SK-MEL-5 (cell line): ENCODE results near the gene GHDC. TPM values are rescaled to one million over a fixed set of nuclear protein-coding genes. Genes with fewer than 3 reads are reported as not detected.
"Not testable (repeated sequence)": the region's sequence is repeated elsewhere in the genome, so short reads cannot be mapped to it uniquely, and the experiment has no call there.

Source experiments
- DNase-seq: peaks from one replicate; pipeline ENCODE4 v3.0.0-alpha.2; 2016; ENCODE audit warnings: low read depth, low spot score
- in situ Hi-C: cut with HindIII; loops from 2 replicates; pipeline ENCODE4 v1.10.0; 2016; ENCODE audit warnings: low sequenced_read_pairs, high pct_unique_total_duplicates, low pct_unique_long_range_greater_than_20kb
- total RNA-seq: library from RNA; depleted of rRNA; stranded (reverse); fragments of >200 nt; shearing (Covaris generic); gene quantifications from 2 replicates; pipeline ENCODE4 v1.2.3, GENCODE V29; 2014

The GHDC gene
- total RNA-seq, 1 experiment from 2014 or later = 28.4 TPM

DNA sequence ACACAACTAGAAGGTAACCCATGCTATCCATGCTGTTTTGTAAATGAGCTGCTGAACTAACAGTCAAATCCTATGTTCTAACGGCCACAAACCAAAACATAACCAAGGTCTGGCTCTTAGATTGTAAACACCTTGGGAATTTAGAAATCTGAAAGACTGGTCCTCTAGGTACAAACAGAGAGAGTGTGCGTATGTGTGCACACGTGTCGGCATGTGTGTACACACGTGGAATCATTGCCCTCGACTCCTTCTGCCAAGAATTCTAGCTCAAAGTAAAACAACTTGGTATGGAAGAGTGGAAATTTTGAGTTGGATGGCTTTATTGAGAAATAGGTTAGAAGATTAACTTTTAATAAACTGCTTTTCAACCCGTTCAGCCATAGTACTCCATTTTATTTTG, 18.1 kb upstream of the GHDC start:
- no peak for DNase-seq
- in situ Hi-C loops = no loop called here

DNA sequence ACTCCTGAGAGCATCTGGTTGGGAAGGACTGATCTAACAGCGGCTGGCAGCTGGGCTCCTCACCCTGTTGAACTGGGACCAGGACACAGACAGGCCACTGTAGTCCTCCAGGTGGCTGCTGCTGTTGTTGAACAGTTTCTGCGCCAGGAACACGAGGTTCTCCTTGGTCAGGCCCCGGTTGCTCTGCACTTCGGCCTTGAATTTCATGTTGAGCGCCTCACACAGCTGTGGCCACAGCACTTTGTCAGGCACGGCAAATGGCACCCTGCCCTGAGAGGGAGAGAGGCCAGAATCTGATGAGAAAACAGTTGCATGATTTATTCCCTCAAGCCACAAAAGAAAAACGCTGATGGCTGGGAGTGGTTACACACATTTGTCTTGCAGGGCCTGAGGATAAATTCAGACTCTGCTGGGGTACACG, 17.6 kb upstream of the GHDC start:
- DNase-seq, in situ Hi-C loops: not testable (repeated sequence)

GRCh38 chr17:42210046-42210445, 15.8 kb upstream of the GHDC start:
- in situ Hi-C loops = no loop called here
- no peak for DNase-seq

GRCh38 chr17:42206153-42206612, 11.9 kb upstream of the GHDC start:
- in situ Hi-C loops, DNase-seq: not testable (repeated sequence)

DNA sequence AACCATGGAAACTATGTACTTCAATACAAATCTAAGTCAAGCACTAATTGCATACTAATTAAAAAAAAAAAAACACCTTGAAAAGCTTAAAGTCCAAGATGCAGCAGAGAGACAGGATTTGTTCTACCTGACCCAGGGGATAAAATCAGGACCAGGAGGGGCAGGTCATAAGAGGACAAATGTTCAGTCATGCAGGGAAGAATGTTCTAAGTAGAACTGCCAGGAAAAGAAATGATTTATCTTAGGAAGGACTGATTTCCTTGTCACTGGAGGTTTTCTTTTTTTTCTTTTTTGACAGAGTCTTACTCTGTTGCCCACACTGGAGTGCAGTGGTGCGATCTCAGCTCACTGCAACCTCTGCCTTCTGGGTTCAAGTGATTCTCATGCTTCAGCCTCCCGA, 9.1 kb upstream of the GHDC start:
- in situ Hi-C loops = no loop called here
- DNase-seq = no peak

GRCh38 chr17:42202696-42203095, 8.4 kb upstream of the GHDC start:
- no peak for DNase-seq

DNA sequence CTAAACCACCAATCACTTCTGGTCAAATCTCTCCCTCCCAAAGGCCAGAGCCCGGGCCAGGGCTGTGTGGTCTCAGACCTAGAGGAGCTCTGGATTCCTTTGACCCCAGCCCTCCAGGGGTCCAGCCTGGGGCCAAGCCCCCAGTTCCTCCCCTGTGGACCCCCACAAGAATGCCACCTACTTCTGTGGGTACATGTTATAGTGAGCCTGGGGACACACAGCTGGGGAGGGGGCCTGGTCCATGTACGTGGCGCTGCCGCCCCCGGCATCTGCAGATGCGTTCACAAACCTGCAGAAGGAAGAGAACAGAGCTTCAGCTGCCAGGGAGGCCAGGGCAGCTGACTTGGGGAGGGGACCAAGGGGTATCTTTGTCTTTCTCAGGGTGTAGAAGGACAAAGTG, 7.9 kb upstream of the GHDC start:
- DNase-seq = no peak
- in situ Hi-C loops = no loop called here

More at GRCh38 chr17:42202696-42203095, 8.4 kb upstream of the GHDC start:
- in situ Hi-C loops = no loop called here

DNA sequence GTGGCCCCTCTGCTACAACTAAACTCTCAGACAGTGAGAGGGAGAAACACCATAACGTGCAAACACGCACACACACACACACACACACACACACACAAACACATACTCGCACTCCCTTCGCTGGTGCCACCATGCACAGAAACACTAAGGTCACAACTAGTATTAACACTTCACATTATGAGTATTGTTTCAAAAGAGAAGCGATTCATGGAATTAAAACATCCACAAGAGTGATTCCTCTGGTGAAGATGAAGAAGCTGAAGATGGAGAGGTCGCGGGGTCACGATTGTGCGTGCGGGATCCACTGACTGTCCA, 7.1 kb upstream of the GHDC start:
- in situ Hi-C loops = no loop called here
- no peak for DNase-seq

DNA sequence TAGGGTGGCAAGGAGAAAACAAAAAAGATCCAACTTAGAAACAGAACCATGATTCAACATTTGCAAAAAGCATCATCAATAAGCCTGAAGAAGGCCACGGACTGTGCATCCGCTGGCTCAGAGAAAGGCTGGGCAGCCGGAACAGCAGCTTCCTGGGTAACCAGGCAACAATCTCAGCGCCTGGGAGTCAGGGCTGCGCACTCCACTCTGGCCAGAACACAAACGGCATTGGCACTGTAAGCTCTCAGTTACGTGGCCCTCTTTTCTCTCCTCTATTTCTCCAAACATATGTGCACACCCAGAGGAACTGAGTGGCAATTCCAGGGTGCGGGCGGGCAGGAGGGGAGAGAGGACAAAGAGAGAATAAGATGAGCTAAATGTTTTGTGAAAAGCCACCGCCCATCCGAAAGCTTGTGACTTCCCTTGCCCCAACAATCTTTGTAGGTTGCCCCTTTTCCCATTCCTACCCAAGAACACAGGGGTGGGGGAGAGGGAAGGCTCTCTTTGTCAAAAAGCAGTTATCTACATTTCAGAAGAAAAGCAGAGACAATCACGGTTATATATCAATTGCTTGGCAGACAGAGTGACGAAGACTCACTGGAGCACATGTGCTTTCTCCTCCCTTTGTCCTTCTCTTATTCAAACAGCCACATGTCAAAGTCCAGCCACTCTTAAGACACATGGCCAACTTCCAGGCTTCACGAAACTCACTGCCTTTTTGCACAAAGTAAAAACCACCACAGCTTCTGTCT, 6.6 kb upstream of the GHDC start:
- in situ Hi-C loops = no loop called here
- DNase-seq = no peak

GRCh38 chr17:42199416-42200011, 5.2 kb upstream of the GHDC start:
- in situ Hi-C loops = no loop called here
- no peak for DNase-seq

DNA sequence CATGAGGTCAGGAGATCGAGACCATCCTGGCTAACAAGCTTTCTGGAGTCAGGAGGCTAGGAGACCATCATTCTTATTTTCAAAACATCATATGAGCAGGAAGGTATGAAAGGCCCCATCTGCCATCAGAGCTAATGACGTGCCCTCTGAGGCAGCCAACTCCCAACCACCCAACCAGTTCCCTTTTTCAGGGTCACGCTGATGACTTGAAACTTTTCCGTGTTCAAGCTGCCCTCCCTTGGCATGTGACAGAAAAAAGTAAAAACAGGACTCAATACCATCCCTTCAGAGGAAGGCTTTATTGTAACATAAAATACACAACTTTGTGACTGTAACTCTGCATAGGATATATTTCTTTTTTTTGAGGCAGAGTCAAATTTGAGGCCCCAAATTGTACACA, 4.6 kb upstream of the GHDC start:
- in situ Hi-C loops = no loop called here
- DNase-seq = no peak

DNA sequence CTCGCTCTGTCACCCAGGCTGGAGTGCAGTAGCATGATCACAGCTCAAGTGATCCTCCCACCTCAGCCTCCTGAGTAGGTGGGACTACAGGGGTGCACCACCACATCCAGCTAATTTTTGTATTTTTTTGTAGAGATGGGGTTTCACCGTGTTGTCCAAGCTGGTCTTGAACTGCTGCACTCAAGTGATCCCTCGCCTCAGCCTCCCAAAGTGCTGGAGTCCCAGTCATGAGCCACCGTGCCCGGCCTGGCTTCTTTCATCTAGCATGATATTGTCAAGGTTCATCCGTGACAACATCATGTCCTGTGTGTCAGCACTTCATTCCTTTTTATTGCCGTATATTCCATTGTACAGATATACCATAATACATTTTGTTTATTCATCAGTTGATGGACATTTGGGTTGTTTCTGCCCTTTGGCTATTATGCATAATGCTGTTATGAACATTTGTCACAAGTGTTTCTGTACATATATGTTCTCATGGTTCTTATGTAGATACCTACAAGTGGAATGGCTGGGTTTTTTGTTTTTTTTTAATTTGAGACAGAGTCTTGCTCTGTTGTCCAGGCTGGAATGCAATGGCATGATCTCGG, 3.4 kb upstream of the GHDC start:
- in situ Hi-C loops = no loop called here

GRCh38 chr17:42193216-42193968, 902 bp downstream of the GHDC start:
- no peak for DNase-seq
- in situ Hi-C loops = no loop called here

More for the DNA sequence above, 3.4 kb upstream of the GHDC start:
- DNase-seq = no peak

DNA sequence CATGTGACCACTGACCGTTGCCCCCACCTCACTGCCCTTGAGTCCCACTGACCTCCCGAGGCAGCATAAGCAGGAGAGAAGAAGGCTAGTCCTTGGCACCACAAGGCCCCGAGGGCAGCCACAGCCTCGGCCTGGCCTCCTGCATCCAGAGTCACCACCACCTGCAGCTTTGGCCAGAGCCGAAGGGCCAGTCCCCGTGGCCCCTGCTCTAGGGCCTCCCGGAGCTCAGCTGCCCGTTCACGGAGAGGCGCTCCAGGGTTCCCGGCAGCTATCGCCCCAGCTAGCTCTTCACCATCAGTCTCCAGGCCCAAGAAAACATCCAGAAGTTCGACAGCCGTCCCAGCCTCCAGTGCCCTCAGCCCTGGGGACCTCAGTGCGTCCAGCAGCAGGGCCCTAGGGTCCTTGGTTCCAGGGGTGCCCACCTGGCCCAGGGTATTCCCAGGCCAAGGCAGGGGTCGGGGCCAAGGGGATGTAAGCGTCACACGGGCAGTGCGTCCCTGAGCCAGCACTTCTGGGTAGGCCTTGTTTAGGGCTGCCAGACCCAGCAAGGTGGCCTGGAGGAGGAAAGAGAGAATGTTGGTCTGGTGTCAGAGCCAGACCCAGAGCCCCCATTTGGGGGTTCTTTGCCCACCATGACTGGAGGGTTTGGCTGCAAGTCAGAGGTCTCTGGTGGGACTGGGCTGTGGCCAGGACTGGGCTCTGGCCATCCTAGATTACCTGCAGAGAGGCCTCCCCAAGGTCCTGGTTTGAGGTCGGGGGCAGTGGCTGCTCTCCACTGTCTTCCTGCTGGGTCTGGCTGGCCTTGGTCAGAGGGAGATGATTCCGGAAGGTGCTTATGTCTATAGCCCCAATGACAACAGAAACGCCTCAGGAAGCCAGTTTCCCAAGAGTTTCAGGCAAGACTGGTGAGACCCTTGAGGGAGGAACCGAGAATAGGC, 1.8 kb downstream of the GHDC start:
- in situ Hi-C loops = no loop called here
- DNase-seq = no peak

DNA sequence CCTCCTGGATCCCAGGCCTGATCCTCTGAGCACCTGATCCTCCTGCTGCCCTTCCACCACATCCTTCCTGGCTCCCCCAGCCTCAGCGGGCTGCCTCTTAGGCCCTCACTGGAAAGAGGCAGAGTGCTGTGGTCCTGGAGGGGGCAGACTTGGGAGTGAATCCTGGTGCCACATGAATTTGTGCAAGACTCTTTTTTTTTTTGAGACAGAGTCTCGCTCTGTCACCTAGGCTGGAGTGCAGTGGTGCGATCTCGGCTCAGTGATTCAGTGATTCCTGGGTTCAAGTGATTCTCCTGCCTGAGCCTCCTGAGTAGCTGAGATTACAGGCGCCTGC, 3.1 kb downstream of the GHDC start:
- in situ Hi-C loops = no loop called here
- DNase-seq = no peak

- in situ Hi-C loops = no loop called here
- DNase-seq = no peak
These were observed 3.6 kb downstream of the GHDC start for GRCh38 chr17:42190491-42191274.

- in situ Hi-C loops = no loop called here
- no peak for DNase-seq
These were observed 4.7 kb downstream of the GHDC start for GRCh38 chr17:42189651-42189965.
